ENCODE measurements around the gene C6orf120. TPM values are rescaled to one million over a fixed set of nuclear protein-coding genes. Genes with fewer than 3 reads are reported as not detected.

C6orf120 gene
- total RNA-seq, 1 donor from 2014 or later: 21.4 TPM

DNA sequence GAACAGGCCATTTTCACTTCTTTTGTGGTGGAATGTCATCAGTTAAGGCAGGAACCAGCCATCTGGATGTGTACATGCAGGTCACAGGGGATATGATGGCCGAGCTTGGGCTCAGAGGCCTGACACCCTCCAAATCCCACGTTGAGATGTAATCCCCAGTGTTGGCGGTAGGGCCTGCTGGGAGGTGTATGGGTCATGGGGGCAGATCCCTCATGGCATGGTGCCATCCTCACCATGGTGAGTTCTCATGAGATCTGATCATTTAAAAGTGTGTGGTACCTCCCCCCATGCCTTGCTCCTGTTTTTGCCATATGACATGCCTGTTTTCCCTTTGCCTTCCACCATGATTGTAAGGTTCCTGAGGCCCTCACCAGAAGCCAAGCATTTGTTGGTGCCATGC is 26.9 kb upstream of the C6orf120 start:
- no peaks in the 10 kb centered on the region for H3K4me1 ChIP-seq
- TF ChIP-seq POLR2A (IDR thresholded peaks at IDR 0.05): no peak
- TF ChIP-seq, protein P1, sequence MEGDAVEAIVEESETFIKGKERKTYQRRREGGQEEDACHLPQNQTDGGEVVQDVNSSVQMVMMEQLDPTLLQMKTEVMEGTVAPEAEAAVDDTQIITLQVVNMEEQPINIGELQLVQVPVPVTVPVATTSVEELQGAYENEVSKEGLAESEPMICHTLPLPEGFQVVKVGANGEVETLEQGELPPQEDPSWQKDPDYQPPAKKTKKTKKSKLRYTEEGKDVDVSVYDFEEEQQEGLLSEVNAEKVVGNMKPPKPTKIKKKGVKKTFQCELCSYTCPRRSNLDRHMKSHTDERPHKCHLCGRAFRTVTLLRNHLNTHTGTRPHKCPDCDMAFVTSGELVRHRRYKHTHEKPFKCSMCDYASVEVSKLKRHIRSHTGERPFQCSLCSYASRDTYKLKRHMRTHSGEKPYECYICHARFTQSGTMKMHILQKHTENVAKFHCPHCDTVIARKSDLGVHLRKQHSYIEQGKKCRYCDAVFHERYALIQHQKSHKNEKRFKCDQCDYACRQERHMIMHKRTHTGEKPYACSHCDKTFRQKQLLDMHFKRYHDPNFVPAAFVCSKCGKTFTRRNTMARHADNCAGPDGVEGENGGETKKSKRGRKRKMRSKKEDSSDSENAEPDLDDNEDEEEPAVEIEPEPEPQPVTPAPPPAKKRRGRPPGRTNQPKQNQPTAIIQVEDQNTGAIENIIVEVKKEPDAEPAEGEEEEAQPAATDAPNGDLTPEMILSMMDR (IDR thresholded peaks at IDR 0.05): no peak
- no peak for TF ChIP-seq POLR2AphosphoS5 (IDR thresholded peaks at IDR 0.05; ENCODE audit: insufficient read depth in 1 of 2, low read depth in 1 of 2)
- DNase-seq (ENCODE audit: extremely low spot score in 2 of 2): no peak
- no peak overlapping the region for H3K27ac ChIP-seq
- peaks cover 0 to 7% of the 10 kb centered on the region in 2 donors for H3K36me3 ChIP-seq
- intact Hi-C loops (cut with DNase I): no loop called here
- H3K27me3 ChIP-seq: no peaks in the 10 kb centered on the region
- H3K4me3 ChIP-seq: no peak overlapping the region
- H3K9me3 ChIP-seq: no peaks in the 10 kb centered on the region

DNA sequence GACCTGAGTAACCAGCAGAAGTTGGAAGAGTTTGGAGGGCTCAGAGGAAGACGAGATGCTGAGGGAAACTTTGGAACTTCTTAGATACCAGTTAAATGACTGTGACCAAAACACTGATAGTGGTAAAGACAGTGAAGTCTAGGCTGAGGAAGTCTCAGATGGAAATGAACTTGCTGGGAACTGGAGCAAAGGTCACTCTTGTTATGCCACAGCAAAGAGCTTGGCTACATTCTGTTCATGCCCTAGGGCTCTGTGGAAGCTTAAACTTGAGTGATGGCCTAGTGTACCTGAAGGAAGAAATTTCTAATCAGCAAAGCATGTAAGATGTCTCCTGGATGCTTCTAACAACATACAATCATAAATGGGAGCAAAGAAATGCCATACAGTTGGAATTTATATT is 24.8 kb upstream of the C6orf120 start:
- Histone ChIP-seq H3K4me1 (no peaks in the 10 kb centered on the region), H3K9me3 (no peaks in the 10 kb centered on the region), H3K27me3 (no peaks in the 10 kb centered on the region), H3K36me3 (peaks cover 0 to 16% of the 10 kb centered on the region in 2 donors), H3K4me3 (no peak overlapping the region), H3K27ac (no peak overlapping the region)
- no peak for DNase-seq (ENCODE audit: extremely low spot score in 2 of 2)
- intact Hi-C loops (cut with DNase I): no loop called here
- TF ChIP-seq POLR2AphosphoS5 (IDR thresholded peaks at IDR 0.05; ENCODE audit: insufficient read depth in 1 of 2, low read depth in 1 of 2): no peak
- TF ChIP-seq, protein P1 (IDR thresholded peaks at IDR 0.05): no peak

DNA sequence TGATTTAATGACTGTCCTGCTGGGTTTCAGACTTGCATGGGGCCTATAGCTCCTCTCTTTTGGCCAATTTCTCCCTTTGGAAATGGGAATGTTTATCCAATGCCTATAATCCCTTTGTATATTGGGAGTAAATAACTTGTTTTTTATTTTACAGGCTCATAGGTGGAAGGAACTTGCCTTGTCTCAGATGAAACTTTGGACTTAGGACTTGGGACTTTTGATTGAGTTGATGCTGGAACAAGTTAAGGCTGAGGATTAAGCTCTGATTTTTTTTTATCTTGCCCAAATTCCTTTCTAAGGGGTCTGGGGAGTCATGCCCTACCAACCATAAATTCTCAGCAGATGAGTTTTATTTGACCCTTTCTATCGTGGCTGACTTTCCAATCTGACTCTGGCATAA is 23.6 kb upstream of the C6orf120 start:
- Histone ChIP-seq H3K4me1 (no peaks in the 10 kb centered on the region), H3K4me3 (no peak overlapping the region), H3K27ac (no peak overlapping the region), H3K27me3 (no peaks in the 10 kb centered on the region), H3K9me3 (no peaks in the 10 kb centered on the region), H3K36me3 (peaks cover 0 to 19% of the 10 kb centered on the region in 2 donors)
- intact Hi-C loops (cut with DNase I): no loop called here
- DNase-seq (ENCODE audit: extremely low spot score in 2 of 2): no peak
- no peak for TF ChIP-seq POLR2A (IDR thresholded peaks at IDR 0.05)
- TF ChIP-seq POLR2AphosphoS5 (IDR thresholded peaks at IDR 0.05; ENCODE audit: insufficient read depth in 1 of 2, low read depth in 1 of 2): no peak
- TF ChIP-seq, protein P1 (IDR thresholded peaks at IDR 0.05): no peak

DNA sequence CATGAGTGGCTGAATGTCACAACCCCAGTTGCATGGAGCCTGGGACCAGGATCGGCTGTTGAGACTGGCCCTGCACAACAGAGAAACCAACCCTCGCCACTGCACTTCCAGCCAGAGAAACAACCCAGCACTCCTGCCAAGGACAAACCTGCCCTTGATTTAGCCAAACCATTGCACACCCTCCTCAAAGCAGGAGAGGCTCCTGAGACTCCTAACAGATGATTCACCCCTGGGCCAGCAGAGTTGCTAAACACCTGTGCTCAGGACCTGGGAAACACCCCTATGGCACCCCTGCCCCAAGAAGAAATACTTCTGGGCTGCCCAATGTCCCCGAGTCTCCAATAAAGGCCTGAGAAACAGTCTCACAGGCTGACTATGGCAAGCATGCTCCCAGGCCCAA is 17.9 kb upstream of the C6orf120 start:
- DNase-seq (ENCODE audit: extremely low spot score in 2 of 2): no peak
- no peaks in the 10 kb centered on the region for H3K27me3 ChIP-seq
- TF ChIP-seq POLR2AphosphoS5 (IDR thresholded peaks at IDR 0.05; ENCODE audit: insufficient read depth in 1 of 2, low read depth in 1 of 2) (no peak), POLR2A (IDR thresholded peaks at IDR 0.05) (no peak)
- TF ChIP-seq, protein P1 (IDR thresholded peaks at IDR 0.05): no peak
- peaks cover 3 to 47% of the 10 kb centered on the region in 2 donors for H3K36me3 ChIP-seq
- H3K27ac ChIP-seq: no peak overlapping the region
- intact Hi-C loops (cut with DNase I): no loop called here
- H3K4me3 ChIP-seq: no peak overlapping the region
- no peaks in the 10 kb centered on the region for H3K4me1 ChIP-seq
- peaks cover 8% of the 10 kb centered on the region for H3K9me3 ChIP-seq

DNA sequence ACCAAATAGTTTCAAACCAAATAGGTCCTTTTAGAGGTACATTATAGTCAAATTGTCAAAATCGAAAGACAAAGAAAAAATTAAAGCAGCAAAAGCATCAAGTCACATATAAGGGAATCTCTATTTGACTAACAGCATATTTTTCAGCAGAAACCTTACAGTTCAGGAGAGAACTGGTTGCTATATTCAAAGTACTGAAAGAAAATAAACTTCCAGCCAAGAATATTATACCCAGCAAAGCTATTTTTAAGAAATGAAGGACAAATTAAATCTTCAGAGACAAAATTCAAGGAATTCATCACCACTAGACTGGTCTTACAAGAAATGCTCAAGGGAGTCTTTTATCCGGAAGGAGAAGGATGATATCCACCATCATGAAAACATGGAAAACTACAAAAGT is 16.1 kb upstream of the C6orf120 start:
- TF ChIP-seq POLR2AphosphoS5 (IDR thresholded peaks at IDR 0.05; ENCODE audit: insufficient read depth in 1 of 2, low read depth in 1 of 2) (no peak), POLR2A (IDR thresholded peaks at IDR 0.05) (no peak)
- TF ChIP-seq, protein P1 (IDR thresholded peaks at IDR 0.05): no peak
- DNase-seq (ENCODE audit: extremely low spot score in 2 of 2): no peak
- H3K27ac ChIP-seq: no peak overlapping the region
- H3K9me3 ChIP-seq: peaks cover 8% of the 10 kb centered on the region
- peaks cover 3 to 41% of the 10 kb centered on the region in 2 donors for H3K36me3 ChIP-seq
- H3K4me1 ChIP-seq: no peaks in the 10 kb centered on the region
- no peaks in the 10 kb centered on the region for H3K27me3 ChIP-seq
- H3K4me3 ChIP-seq: no peak overlapping the region
- intact Hi-C loops (cut with DNase I): no loop called here
